Glomerular endothelial cell (primary cell): Measurements from ENCODE around the gene MGMT. TPM values are rescaled to one million over a fixed set of nuclear protein-coding genes. Genes with fewer than 3 reads are reported as not detected.

Experiments
- DNase-seq: peaks from one replicate; pipeline ENCODE4 v3.0.0-alpha.2; 2011; ENCODE audit warnings: low read depth, low spot score; ENCODE audit errors: extremely low read depth
- total RNA-seq: library from RNA; depleted of rRNA; stranded (reverse); fragments of >200 nt; gene quantifications from 2 replicates; pipeline ENCODE4 v1.2.3, GENCODE V29; 2015

Gene MGMT
- total RNA-seq, 1 donor from 2014 or later, result 26.5 TPM

DNA sequence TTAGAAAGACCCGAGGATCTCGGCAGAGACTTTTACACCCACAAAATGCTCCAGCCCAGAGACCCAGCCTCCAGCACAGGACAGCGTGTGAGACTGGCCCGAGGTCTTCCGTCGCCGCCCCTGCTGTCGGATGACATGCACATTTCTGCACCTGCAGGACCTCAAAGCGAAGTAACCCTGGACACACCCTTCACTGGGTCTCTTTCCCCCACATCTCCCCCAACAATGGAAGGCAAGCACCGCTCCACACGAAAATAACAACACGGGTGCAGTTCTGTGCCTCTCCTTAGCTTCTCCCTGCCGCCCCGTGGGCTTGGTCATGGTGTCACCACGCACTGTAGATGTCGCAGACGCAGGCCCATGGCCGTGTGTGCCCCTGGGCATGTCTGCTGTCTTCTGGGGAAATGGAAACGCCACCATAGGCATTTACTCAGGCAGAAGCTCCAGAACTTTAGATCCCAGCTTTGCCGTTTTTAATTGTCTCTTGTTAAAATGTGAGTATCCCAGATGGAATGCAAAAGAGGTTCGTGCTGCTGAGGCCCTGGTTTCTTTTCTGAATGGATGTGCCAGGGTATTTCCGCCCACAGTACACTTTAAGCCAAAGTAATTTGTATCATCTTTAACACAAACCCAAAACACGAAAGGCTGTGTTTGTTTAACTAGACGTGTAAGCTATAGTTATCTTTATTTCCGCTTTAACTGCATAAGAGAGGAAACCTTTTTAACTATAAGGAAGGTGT lies 237.9 kb downstream of the MGMT start:
- no peak for DNase-seq

DNA sequence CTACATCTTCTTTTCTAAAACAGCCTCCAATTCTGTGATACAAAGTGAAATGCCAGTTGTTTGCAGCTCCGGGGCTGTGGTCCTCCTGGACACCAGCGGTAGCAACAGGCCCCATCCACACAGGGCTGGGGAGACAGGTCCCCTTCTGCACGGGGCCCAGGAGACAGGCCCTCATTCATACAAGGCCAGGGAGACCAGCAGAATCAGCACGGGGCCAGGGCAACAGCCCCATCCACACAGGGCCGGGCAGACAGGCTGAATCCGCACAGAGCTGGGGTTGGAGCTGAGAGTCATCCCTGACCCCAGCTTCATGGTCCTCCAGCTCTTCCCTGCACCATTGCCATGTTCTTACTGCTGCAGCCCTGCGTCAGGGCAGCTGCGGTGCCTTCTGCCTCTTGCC lies 238.6 kb downstream of the MGMT start:
- no peak for DNase-seq

DNA sequence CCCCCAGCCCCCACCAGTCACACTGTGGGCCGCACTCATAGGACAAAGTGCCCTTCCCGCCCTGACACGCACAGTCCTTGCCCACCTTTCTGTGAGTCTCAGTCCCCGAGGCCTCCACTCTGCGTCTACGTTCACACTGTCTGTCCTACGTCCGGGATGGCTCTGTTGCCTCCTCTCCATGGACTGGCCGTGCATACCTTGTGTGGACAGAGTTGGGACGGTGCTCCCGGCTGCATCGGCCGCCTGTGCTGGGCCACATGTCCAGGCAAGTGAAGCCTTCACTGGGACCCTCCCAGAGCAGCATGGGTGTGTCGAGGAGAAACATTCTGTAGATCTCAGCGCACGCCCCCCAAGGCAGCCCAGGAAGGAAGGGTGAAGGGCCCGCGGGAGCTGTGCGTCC lies 239.0 kb downstream of the MGMT start:
- DNase-seq, result no peak

DNA sequence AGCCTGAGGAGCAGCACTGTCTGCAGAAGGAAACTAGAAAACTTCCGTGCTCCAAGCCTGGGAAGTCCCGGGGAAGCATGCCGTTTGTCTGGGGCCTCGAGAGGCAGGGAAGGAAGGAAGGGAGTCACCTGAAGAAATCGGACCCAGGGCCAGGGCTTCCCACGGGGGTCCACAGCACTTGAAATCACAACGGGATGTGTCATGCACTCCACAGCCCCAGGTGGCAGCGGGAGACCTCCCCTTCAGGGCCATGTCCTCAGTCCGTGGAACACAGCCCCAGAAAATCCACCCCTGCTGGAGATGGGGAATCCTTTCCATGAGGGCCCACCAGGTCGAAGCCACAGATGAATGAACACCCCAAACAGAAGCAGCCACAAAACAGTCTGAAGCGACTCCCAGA lies 239.5 kb downstream of the MGMT start:
- no peak for DNase-seq

DNA sequence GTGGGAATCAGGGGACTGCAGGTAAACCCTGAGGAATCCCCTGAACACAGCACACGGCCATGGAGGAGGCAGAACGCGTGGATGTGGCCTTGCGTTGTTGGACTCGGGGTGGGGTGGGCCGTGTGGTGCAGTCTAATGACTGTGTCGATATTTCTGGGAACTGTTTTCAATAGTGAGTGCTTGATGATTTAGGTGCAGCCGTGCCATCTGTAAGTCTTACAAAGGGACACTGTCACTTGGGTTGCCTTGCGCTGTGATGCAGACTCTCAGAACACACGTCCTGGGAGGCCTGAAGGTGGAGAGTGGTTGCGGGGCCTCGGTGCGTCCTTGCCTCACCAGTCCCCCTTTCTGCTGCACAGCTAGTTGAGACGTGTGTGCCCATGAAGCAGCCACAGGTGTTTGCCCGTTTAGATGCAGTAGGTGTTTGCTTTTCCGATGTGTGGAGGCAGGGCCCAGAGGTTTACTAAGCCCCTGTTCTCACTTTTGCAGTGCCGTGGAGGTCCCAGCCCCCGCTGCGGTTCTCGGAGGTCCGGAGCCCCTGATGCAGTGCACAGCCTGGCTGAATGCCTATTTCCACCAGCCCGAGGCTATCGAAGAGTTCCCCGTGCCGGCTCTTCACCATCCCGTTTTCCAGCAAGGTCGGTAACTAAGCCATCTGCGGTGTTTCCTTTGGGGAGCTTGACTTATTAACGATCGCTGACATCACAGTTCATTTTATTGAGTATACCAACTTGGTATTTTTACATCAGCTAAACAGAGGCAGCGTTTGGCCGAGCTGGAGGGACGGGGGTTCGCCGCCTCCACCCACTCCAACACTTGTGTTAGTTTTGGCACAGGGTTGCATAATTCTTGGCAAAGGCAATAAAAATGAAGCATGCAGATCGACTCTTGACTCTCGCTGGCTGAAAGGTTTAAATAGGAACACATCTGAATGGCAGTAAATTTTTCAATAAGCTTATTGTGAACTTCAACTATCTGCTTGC lies 240.7 kb downstream of the MGMT start:
- no peak for DNase-seq

DNA sequence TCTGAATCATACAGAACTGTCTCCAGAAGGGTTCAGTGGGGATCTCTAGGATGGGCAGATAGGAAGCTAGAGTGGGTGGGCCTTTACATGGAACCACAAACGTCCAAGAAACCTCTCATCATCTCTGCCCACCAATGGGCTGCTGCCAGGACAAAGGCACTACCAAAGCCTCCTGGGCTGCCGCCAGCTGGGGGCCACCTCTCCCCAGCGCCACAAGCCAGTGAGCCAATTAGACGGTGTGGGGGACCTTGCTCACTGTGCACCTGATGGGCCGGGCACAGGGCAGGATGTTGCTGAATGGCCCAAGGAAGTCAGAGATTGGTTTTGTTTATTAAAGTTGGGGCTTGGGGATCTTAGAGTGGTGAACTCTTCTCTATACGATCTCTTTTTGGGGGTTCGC lies 242.1 kb downstream of the MGMT start:
- DNase-seq, result no peak

DNA sequence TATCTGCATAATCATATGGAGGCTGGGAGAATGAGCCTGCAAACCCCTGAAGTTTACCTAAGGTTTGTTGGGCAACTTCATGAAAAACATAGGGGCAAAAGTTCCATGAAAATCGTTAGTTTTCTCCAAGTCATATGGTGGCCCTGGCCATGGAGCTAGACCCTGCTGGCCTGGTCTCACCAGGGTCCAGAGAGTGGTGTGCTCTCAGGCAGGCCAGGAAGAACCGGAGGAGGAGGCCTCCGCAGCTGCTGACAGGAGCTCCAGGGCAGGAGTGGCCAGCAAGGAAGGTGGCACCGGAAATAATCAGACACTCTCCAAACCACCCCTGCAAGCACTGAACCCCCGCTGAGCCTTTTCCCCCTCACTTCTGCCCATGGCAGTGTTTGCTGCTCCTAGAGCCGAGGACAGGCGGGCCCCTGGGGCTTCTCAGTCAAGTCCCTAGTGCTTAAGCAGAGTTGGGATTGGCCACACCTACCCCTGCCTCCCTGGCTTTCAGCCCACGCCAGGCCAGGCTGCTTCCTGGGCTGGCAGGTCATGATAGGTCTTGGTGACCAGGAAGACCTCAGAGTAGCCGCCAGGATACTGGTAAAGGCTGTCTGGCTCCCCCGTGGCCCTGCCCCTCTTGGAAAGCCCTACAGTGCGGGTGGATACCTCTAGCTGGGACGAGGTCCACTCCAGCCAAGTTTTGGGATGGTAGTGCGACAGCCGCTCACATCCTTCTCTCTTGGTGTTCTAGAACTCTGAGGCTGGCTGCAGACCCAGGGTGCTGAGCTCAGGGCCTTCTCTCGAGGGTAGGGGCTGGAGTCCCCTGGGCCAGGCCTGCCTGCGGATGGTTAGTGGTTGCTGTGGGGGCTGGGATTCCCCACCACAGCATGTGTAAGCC lies 242.8 kb downstream of the MGMT start:
- DNase-seq, result no peak

DNA sequence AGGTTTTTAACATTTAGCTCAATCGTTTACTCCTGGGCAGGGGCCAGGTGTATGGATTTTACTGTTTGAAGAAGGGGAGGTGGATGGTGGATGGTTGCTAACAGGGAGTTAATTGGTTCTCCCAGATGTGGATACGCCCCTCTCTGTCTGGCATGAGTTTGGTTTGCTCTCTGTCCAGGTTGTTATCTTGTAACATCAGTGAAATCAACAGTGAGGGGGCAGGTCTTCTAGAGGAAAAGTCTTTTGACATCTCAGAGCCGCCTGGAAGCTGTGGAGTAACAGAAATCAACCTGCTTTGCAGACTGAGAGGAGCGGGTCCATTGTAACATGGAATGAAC lies 243.4 kb downstream of the MGMT start:
- no peak for DNase-seq

DNA sequence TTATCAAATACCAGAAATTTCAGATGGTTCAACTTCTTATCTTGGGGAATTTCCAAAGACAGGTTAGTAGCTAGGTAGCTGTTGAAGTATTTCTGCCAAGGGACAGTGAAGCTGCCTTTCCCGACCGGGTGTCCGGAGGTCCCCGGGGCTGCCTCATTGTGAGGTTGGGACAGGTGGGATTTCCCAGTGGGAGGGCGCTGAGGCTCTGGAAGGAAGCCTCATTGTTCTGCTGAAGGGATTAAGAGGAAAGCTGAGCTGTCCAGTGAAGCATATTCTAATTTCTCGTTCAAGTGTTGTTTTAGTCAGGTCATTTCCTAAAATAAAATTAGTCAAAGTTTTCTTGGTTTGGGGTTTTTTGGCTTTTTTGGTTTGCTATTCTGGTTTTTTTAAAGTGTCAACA lies 244.2 kb downstream of the MGMT start:
- DNase-seq, result no peak

DNA sequence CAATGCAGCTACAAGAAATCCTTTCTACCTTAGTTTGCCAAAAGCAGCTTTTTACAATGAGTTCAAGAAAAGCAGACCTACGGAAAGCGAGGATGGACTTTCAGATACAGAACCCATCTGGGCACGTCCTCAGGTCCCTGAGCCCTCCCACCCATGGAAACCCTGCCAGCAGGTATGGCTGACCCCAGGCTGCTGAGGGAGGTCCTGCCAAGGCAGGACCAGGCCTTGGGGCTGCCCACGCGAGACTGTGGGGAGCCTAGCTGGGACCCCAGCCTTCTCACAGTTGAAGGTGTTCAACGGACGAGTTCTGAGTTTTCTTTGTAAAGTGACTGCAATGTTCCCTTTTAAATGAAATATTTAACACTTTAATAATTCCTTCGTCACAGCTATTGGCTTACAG lies 245.0 kb downstream of the MGMT start:
- no peak for DNase-seq

DNA sequence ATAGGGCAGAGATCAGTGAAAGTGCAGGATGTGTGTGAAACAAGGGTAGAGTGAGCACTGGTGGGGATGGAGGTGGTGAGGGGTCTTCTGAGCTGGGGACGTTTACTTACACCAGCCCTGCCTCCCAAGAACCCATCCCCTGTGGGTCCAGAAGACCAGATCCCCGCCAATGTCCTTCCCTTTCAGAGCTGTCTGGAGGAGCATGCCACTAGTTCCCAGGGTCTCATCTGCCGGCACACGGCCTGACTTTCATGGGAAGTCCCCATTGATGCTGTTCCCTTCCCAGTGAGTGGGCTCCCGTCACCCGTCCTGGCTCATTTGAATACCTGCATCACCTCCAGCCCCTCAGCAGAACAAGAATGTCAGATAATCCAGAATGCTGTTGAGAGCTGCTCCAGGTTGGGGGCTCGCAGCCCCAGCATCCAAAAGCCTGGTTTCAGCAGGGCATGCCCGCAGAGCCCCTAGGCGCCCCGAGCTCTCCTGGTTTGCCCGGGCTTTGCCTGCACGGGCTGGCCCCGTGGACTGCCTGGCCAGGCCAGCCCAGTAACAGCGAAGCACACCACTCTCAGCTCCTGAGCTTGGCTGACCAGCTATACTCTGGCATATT lies 246.7 kb downstream of the MGMT start:
- no peak for DNase-seq

DNA sequence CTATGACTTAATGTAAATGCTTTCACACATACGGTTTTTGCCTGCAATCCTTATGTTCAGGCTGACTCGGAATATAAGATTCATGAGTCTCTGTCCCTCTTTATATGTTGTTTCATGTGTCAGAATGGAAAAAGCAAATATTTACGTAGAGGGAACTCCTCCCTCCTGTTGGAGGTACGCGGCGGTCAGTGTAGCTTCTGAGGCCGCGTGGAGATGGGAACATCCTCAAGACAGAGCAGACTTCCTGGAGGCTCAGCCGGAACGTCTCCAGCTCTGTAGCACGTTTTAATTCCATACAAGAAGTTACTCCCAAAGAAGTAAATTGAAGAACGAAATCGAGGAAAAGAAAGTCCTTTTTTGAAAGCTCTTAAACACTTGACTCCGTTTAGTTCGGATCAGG lies 248.8 kb downstream of the MGMT start:
- no peak for DNase-seq

DNA sequence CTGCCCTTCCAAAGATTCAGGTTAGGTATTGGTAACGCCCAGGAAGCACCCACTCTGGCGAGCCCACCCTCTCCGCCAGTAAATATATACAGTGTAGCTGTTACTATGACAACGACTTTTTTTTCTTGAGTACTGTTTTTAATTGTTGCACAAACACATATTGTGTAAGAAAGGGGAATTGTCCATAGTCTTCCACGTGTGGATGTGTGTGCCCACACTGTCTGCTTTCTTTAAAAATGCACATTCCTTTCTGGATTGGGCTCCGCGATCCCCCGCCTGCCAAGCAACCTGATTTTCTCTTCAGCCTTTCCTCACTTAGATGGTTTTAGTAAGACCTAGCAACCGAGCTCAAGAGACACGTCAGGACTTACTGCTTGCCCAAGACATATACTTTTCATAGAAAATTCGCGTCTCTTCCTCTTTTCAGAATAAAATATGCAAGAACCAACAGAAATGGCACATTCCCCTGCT lies 249.2 kb downstream of the MGMT start:
- DNase-seq, result no peak

DNA sequence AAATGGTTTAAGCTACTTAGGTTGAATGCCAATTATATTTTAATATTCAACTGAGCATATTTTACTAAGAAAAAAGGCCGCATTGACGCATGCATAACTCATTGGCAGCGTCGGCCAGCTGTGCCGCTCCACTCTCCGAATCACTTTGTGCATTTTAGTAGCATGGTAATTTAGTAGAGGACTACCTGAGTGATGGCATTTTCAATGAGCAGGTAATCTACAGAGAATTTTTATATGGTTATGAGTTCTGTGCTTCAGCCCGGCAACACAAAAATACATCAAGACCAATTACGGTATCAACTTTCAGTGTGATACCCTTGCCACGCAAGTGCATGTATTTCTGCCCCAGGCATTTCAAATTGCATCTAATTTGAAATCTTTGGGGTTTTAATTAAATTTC lies 249.8 kb downstream of the MGMT start:
- DNase-seq, result no peak

DNA sequence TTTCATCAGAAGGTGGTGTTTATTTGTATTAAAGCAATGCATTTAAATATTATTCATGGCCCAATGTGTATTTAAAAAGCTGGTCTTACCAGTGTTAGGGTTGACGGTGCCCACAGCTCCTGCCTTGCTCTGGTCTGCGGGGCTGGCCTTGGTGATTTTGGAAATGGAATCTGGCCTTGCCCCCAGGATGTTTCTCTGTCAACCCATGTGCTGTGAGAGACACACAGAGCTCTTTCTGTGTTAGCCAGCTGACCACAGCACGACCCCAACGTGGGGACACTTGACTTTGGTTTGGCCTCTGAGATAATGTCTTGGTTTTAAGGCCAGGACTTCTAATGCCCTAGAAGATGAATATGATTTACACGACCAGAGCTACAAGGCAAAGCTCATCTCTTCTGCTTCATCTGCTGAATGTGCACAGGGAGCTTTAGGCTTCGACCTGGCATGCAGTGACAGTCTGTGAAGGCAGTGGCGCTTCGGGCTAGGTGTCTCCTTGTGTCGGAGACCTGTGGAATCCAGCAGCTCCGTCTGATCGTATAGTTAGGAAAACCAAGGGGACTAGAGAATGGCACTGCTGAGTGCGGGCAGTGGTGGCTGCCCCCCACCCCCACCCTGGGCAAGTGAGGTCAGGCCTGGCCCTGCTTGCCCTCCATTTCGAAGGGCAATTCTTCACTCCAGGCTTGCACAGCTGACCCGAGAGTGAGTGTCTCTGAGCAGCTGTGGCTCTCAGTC lies 250.9 kb downstream of the MGMT start:
- DNase-seq, result no peak

DNA sequence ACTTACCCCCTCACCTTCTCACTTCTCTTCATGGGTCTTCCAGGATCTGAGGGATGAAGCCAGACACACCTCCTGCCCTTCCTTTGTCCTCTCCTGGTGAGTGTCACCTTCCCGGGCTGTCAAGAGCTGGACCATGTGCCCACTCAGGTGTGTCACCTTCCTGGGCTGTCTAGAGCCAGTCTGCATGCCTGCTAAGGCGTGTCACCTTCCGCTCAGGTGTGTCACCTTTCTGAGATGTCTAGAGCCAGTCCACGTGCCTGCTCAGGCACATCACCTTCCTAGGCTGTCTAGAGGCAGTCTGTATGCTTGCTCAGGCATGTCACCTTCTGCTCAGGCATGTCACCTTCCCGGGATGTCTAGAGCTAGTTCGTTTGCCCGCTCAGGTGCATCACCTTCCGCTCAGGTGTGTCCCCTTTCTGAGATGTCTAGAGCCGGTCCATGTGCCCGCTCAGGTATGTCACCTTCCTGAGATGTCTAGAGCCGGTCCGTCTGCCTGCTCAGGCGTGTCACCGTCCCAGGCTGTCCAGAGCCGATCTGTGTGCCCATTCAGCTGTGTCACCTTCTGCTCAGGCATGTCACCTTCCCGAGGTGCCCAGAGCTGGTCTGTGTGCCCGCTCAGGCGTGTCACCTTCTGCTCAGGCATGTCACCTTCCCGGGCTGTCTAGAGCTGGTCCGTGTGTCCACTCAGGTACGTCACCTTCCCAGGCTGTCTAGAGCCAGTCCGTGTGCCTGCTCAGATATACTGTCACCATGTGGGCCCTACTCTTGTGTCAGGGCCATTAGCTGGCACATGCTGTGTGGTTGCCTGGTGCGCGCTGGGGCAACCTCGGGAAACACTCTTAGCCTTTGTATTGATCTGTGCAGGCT lies 251.7 kb downstream of the MGMT start:
- no peak for DNase-seq

DNA sequence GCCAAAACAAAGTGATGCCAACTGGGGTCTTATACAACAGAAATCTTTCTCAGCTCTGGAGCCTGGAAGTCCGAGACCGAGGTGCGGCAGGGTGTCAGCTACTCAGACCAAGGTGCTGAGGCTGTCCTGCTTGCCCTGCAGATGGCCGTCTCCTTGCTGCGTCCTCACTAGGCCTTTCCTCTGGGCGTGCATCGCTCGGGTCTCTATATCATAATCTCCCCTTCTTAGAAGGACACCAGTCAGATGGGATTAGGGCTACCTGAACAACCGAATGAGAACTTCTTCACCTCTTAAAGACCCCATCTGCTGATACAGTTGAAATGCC lies 252.3 kb downstream of the MGMT start:
- DNase-seq, result no peak

DNA sequence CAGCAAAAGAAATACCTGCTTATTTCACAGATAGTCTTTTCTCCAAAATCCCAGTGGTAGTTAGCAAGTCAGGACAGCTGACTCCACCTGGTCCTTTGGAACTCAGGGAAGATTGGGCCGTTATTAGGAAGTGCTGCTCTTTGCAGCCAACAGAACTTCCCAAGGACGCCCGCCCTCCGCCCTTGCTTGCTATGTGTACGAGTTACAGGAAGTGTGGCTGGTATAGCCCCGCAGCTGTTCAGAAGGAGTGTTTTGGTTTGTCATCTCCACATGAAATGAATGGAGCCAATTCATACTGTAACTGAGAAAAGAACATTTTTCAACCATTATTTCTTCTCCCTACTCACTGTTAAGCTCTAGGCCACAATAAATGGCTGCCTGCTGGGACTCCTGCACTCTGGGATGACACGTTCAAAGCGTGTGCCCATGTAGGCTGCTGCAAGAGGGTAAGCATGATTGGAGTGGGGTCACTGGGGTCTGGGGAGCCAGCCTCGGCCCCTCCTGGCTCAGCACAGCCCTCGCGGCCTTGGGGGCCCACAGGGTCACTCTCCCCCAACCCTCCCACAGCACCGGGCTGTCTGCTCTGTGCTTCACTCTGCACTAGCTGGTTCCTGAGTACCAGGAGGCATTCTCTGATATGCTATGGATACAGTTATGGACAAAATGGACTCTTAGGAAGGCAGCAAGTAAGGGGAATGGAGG lies 253.0 kb downstream of the MGMT start:
- DNase-seq, result no peak

DNA sequence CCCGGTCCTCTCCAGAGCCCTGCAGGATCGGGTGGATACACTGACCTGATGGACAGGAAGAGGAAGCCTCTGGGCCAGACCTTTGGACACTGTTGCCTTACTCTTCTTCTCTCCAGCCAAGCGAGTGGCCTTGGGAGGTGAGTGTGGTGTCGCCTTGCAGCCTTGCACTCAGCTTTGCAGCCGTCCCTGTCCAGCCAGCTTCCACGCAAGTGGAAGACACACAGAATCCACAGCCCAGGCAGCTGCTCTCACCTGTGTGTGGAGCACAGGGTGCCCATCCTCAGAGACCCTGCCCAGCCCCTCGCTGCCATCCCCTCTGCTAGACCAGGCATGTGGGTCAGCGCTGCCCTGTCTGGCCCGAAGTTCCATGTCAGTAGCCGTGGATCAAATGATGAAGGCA lies 258.0 kb downstream of the MGMT start:
- DNase-seq, result no peak
